Measurements from ENCODE around the gene FBXO3. TPM values are rescaled to one million over a fixed set of nuclear protein-coding genes. Genes with fewer than 3 reads are reported as not detected.
"Not testable (repeated sequence)": the region's sequence is repeated elsewhere in the genome, so short reads cannot be mapped to it uniquely, and the experiment has no call there.

The FBXO3 gene
- total RNA-seq, 1 experiment from 2014 or later: 27.2 TPM

GRCh38 chr11:33790040-33790439 lies 15.7 kb upstream of the FBXO3 start:
- Histone ChIP-seq H4K20me1 (ENCODE audit: insufficient read depth) (no peaks in the 10 kb centered on the region), H2AFZ (ENCODE audit: low read depth, low read length, poor library complexity, severe bottlenecking) (no peak overlapping the region), H3K4me2 (ENCODE audit: low read length) (no peak overlapping the region), H3K9ac (ENCODE audit: low read length) (no peak overlapping the region), H3K27me3 (ENCODE audit: insufficient read depth, low read length) (no peaks in the 10 kb centered on the region), H3K9me3 (ENCODE audit: control insufficient read depth in 1 of 2, insufficient read depth in 1 of 2, low read depth in 1 of 2, low read length in 2 of 2) (no peaks in the 10 kb centered on the region), H3K4me3 (replicated peaks in 1 of 2; ENCODE audit: low read depth in 1 of 2, low read length in 2 of 2) (no peak overlapping the region), H3K27ac (ENCODE audit: low read depth, low read length) (no peak overlapping the region), H3K79me2 (ENCODE audit: insufficient read depth, low read length) (no peaks in the 10 kb centered on the region), H3K9me2 (ENCODE audit: insufficient read depth) (no peaks in the 10 kb centered on the region), H3K4me1 (ENCODE audit: control insufficient read depth in 1 of 2, insufficient read depth in 2 of 2, low read length in 2 of 2) (no peaks in the 10 kb centered on the region), H3K36me3 (ENCODE audit: control insufficient read depth in 1 of 2, insufficient read depth in 2 of 2, low read length in 2 of 2) (no peaks in the 10 kb centered on the region)
- no peak for DNase-seq (ENCODE audit: low read depth, low spot score)
- BruUV-seq (replicated peaks): no TSS peak
- ChIA-PET CTCF (no interaction called here), RAD21 (ENCODE audit: low non-redundant PET in 1 of 2, low total read pairs in 2 of 2, uncharacterized antibody in 2 of 2, unreplicated experiment in 2 of 2) (no interaction called here), POLR2A (no interaction called here)
- TF ChIP-seq SRF (IDR thresholded peaks at IDR 0.05; ENCODE audit: low read depth): no peak
- no peak for TF ChIP-seq CTCF (IDR thresholded peaks at IDR 0.05 in 2 of 3, conservative IDR thresholded peaks at IDR 0.05 in 1 of 3; ENCODE audit: borderline replicate concordance in 1 of 3, insufficient read depth in 1 of 3, low read depth in 2 of 3, low read length in 2 of 3)
- no peak for ATAC-seq
- intact Hi-C loops (cut with micrococcal nuclease): no loop called here

- H2AFZ ChIP-seq (ENCODE audit: low read depth, low read length, poor library complexity, severe bottlenecking); BruUV-seq (replicated peaks); RAD21 ChIA-PET (ENCODE audit: low non-redundant PET in 1 of 2, low total read pairs in 2 of 2, uncharacterized antibody in 2 of 2, unreplicated experiment in 2 of 2); H3K9me2 ChIP-seq (ENCODE audit: insufficient read depth); H4K20me1 ChIP-seq (ENCODE audit: insufficient read depth); H3K36me3 ChIP-seq (ENCODE audit: control insufficient read depth in 1 of 2, insufficient read depth in 2 of 2, low read length in 2 of 2); H3K79me2 ChIP-seq (ENCODE audit: insufficient read depth, low read length); intact Hi-C loops (cut with micrococcal nuclease); H3K27me3 ChIP-seq (ENCODE audit: insufficient read depth, low read length); POLR2A ChIA-PET; H3K27ac ChIP-seq (ENCODE audit: low read depth, low read length); H3K4me3 ChIP-seq (replicated peaks in 1 of 2; ENCODE audit: low read depth in 1 of 2, low read length in 2 of 2); DNase-seq (ENCODE audit: low read depth, low spot score); H3K9me3 ChIP-seq (ENCODE audit: control insufficient read depth in 1 of 2, insufficient read depth in 1 of 2, low read depth in 1 of 2, low read length in 2 of 2); CTCF ChIA-PET; H3K9ac ChIP-seq (ENCODE audit: low read length); H3K4me2 ChIP-seq (ENCODE audit: low read length); H3K4me1 ChIP-seq (ENCODE audit: control insufficient read depth in 1 of 2, insufficient read depth in 2 of 2, low read length in 2 of 2); ATAC-seq: not testable (repeated sequence)
These were observed 13.8 kb upstream of the FBXO3 start for GRCh38 chr11:33788095-33788494.
